AG20443 (cell line): ENCODE data around the gene UTP4.
"Not testable (repeated sequence)": the region's sequence is repeated elsewhere in the genome, so short reads cannot be mapped to it uniquely, and the experiment has no call there.

Experiments used
- DNase-seq: peaks from one replicate; pipeline ENCODE4 v3.0.0; 2012; ENCODE audit warnings: low spot score, mixed read lengths

Gene UTP4

DNA sequence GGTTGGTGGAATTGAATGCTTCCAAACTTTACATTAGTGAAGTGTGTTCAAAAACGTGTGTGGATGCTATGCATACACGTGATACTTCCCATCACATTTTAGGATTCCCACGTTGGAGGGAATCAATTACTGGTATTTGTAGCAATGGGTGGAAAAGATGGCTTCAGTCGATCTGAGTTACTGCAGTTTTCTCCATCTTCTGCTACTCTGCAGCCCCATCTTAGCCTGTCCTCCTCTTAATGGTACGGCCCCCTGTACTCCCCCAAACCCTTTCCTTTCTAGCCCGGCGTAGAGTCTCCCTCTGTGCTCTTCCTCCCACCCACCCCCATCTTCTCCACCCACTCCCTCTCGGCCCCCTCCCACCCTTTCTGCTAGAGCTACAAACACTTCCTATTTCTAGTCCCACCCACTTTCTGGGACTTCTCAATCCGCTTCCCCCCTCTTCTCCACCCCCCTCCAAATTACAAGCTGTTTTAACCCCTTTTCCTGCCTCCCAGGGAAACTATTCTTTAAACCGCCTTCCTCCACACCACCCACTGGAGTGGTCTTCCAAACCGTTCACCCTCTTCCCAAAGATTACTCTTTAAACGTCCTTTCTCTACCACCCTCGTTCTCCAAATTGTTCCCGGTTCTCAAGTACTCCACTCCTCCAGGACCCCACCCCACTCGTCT, 1.1 kb upstream of the UTP4 start:
- DNase-seq = peak; percentile 46

GRCh38 chr16:69131839-69132423, 518 bp upstream of the UTP4 start:
- DNase-seq = peak; percentile 95

- no peak for DNase-seq
Observed at GRCh38 chr16:69133373-69133954, 1.0 kb downstream of the UTP4 start.

DNA sequence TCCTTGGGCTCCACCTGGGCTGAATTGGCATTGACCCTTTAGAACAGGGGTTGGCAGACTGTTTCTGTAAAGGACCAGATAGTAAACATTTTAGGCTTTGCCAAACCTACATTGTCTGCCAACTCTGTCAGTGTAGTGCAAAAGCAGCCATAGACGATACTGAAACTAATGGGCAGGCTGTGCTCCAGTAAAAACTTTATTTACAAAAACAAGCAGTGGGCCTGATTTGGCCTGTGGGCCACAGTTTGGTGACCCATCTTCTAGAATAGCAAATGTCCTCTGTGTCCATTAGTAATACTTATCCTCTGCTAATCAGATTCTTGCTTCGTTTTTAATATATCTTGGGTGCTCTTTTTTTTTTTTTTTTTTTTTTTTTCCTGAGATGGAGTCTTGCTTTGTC, 6.2 kb downstream of the UTP4 start:
- no peak for DNase-seq

DNA sequence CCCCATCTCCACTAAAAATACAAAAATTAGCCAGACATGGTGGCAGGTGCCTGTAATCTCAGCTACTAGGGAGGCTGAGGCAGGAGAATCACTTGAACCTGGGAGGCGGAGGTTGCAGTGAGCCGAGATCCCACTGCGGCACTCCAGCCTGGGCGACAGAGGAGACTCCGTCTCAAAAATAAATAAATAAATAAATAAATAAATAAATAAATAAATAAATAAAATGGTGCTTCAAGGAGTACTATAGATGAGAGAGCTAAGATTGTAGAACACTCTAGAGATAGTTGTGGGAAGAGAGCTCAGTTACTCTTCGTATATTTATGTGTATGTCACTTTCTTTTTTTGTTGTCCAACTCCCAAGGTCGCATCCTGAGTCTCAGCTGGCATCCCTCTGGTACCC, 7.0 kb downstream of the UTP4 start:
- not testable (repeated sequence) for DNase-seq

DNA sequence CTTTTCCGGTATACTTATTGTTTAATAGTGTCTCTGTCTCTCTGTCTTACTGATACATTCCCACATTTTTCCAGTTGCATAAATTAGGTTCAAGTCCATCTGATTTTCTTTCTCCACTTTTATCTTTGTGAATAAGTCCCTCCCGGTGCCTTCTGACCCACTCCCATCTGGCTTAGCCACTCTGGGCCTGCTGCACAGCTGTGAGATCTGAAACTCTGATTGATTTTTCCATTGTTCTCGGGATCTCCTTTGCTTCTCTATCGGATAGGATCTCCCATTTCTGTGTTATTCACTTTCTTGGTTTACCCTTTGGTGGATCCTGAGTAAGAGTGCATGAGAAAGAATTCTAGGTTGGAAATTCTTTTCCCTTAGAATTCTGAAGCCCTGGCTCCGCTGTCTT, 8.6 kb downstream of the UTP4 start:
- no peak for DNase-seq

DNA sequence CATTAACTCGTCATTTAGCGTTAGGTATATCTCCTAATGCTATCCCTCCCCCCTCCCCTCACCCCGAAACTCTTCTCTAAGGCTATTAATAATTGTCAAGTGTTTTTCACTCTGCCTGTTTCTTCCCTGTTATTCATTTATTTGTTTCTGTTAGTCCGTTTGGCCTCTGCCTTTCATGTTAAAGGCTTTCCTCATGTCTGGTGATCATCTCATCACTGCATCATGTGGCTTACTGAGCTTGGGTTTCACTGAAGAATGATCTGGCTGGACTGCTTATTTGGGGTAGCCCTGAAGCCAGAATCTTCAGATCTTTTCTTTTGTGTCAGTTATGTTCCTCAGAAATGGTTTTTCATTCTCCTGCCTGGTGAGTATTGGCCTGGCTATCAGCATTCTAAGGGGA, 9.5 kb downstream of the UTP4 start:
- DNase-seq = no peak

DNA sequence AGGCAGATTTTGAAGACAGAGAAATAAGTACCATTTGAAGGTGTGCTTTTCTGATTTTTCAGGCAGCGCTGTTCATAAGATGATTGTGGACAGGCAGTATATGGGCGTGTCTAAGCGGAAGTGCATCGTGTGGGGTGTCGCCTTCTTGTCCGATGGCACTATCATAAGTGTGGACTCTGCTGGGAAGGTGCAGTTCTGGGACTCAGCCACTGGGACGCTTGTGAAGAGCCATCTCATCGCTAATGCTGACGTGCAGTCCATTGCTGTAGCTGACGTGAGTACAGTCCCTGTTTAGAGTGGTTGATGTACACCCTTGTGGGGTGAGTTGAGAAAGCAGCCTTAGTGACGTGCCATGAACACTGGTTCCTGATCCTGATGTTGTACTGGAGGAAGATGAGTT, 10.7 kb downstream of the UTP4 start:
- no peak for DNase-seq

DNA sequence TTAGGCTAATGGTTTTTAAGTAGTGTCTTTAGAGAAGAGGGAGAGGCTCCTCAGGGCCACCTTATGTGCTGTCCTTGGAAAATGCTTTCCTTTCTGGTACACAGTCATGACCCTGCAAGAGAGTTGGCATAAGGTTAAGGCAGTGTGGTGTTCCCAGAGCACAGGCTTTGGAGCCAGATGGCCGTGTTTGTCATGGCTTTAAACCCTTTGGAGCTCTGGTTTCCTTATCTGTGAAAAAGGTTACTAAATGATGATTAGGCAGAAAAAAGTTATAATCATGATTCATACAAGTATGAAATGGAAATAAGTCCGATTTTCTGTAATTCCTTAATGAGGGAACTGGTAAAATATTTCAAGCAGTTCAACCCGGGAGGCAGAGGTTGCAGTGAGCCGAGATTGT, 13.2 kb downstream of the UTP4 start:
- DNase-seq = peak; percentile 16

DNA sequence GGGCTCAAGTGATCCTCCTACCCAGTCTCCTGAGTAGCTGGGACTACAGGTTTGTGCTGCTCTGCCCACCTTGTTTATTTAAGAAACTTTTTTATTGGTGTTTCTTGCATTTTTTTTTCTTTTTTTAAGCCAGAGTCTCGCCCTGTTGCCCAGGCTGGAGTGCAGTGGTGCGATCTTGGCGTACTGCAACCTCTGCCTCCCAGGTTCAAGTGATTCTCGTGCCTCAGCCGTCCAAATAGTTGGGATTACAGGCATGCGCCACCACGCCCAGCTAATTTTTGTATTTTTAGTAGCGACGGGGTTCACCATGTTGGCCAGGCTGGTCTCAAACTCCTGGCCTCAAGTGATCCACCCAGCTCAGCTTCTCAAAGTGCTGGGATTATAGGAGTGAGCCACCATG, 17.2 kb downstream of the UTP4 start:
- not testable (repeated sequence) for DNase-seq

- DNase-seq = peak; percentile 74
Observed at GRCh38 chr16:69150146-69150865, 17.9 kb downstream of the UTP4 start.

GRCh38 chr16:69157196-69157595, 24.7 kb downstream of the UTP4 start:
- DNase-seq = no peak

GRCh38 chr16:69160192-69160591, 27.7 kb downstream of the UTP4 start:
- no peak for DNase-seq

GRCh38 chr16:69165584-69165983, 33.1 kb downstream of the UTP4 start:
- DNase-seq = no peak

GRCh38 chr16:69166221-69166833, 33.9 kb downstream of the UTP4 start:
- DNase-seq = peak; percentile 62

GRCh38 chr16:69166946-69167930, 34.8 kb downstream of the UTP4 start:
- DNase-seq = no peak

GRCh38 chr16:69169051-69169450, 36.6 kb downstream of the UTP4 start:
- no peak for DNase-seq

- DNase-seq = no peak
Observed at GRCh38 chr16:69169607-69170352, 37.3 kb downstream of the UTP4 start.

- DNase-seq = peak; percentile 32
Observed at GRCh38 chr16:69171325-69172084, 39.1 kb downstream of the UTP4 start.
